ENCODE measurements around the gene DAAM1.

The DAAM1 gene

DNA sequence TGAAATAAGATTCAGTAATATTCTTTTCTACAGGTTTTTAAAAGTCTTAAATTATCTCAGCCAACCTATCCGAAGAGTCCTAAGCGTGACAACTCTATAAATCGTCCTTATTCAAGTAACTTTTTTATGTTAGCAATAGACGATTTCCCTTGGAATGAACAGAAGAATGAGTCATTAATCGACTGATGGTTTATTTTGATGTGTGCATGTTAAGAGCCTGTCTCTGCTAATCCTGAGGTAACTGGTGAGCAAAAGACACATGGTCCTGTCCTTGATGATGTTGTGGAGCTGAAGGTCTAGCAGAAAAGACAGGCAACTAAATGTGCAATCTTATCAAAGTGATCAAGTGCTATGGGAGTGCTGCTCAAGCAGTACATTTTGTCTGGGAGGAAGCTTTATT, 80.4 kb downstream of the DAAM1 start:
- H3K36me3 ChIP-seq (replicated peaks; ENCODE audit: low read depth, low read length) = peaks cover 24% of the 10 kb centered on the region
- H3K4me3 ChIP-seq (ENCODE audit: low read length) = no peak overlapping the region
- no peak overlapping the region for H3K27ac ChIP-seq (ENCODE audit: low read length)
- H3K79me2 ChIP-seq (ENCODE audit: low read length) = no peaks in the 10 kb centered on the region
- TF ChIP-seq, protein P1, sequence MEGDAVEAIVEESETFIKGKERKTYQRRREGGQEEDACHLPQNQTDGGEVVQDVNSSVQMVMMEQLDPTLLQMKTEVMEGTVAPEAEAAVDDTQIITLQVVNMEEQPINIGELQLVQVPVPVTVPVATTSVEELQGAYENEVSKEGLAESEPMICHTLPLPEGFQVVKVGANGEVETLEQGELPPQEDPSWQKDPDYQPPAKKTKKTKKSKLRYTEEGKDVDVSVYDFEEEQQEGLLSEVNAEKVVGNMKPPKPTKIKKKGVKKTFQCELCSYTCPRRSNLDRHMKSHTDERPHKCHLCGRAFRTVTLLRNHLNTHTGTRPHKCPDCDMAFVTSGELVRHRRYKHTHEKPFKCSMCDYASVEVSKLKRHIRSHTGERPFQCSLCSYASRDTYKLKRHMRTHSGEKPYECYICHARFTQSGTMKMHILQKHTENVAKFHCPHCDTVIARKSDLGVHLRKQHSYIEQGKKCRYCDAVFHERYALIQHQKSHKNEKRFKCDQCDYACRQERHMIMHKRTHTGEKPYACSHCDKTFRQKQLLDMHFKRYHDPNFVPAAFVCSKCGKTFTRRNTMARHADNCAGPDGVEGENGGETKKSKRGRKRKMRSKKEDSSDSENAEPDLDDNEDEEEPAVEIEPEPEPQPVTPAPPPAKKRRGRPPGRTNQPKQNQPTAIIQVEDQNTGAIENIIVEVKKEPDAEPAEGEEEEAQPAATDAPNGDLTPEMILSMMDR (IDR thresholded peaks at IDR 0.05; ENCODE audit: low read depth, low read length) = no peak
- TF ChIP-seq EZH2phosphoT487 (IDR thresholded peaks at IDR 0.05; ENCODE audit: low read depth) = no peak
- H3K4me1 ChIP-seq (ENCODE audit: low read length) = peaks cover 28% of the 10 kb centered on the region
- no peak overlapping the region for H3K9ac ChIP-seq (ENCODE audit: low read length)
- H3K27me3 ChIP-seq (ENCODE audit: low read depth, low read length) = no peaks in the 10 kb centered on the region
- no peaks in the 10 kb centered on the region for H4K20me1 ChIP-seq (ENCODE audit: insufficient read depth, low read length)
- H3K9me3 ChIP-seq (ENCODE audit: insufficient read depth, low read length) = no peaks in the 10 kb centered on the region
- no peak overlapping the region for H2AFZ ChIP-seq (ENCODE audit: low read depth, low read length)
- H3K4me2 ChIP-seq (ENCODE audit: low read length) = no peak overlapping the region

DNA sequence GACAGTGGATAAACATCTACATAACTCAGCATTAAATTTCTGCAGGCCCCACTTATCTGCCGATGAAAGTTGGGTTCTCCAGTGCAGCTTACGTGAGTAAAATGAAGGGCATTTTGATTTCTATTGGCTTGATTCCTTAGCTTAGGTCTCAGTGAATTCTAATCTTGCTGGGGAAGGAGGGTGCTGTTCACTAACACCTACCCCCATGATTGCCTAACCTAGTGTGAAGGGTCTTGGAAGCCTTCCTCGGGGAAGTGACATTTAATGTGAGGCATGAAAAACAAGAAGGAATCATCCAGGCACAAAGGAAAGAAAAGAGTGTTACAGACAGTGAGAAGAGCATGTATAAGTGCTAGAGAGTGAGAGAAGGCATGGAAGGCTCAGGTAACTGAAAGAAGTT, 81.0 kb downstream of the DAAM1 start:
- Histone ChIP-seq H3K4me3 (ENCODE audit: low read length) (no peak overlapping the region), H3K4me2 (ENCODE audit: low read length) (no peak overlapping the region), H3K9me3 (ENCODE audit: insufficient read depth, low read length) (no peaks in the 10 kb centered on the region), H2AFZ (ENCODE audit: low read depth, low read length) (no peak overlapping the region), H3K27me3 (ENCODE audit: low read depth, low read length) (no peaks in the 10 kb centered on the region), H3K9ac (ENCODE audit: low read length) (no peak overlapping the region), H3K4me1 (ENCODE audit: low read length) (peaks cover 33% of the 10 kb centered on the region), H3K36me3 (replicated peaks; ENCODE audit: low read depth, low read length) (peaks cover 24% of the 10 kb centered on the region), H4K20me1 (ENCODE audit: insufficient read depth, low read length) (no peaks in the 10 kb centered on the region), H3K27ac (ENCODE audit: low read length) (no peak overlapping the region), H3K79me2 (ENCODE audit: low read length) (no peaks in the 10 kb centered on the region)
- TF ChIP-seq, protein P1 (IDR thresholded peaks at IDR 0.05; ENCODE audit: low read depth, low read length) = no peak
- TF ChIP-seq EZH2phosphoT487 (IDR thresholded peaks at IDR 0.05; ENCODE audit: low read depth) = no peak

- H3K9ac ChIP-seq (ENCODE audit: low read length) = no peak overlapping the region
- H3K9me3 ChIP-seq (ENCODE audit: insufficient read depth, low read length) = no peaks in the 10 kb centered on the region
- TF ChIP-seq, protein P1 (IDR thresholded peaks at IDR 0.05; ENCODE audit: low read depth, low read length) = no peak
- no peak for TF ChIP-seq EZH2phosphoT487 (IDR thresholded peaks at IDR 0.05; ENCODE audit: low read depth)
- no peaks in the 10 kb centered on the region for H4K20me1 ChIP-seq (ENCODE audit: insufficient read depth, low read length)
- peaks cover 10% of the 10 kb centered on the region for H3K36me3 ChIP-seq (replicated peaks; ENCODE audit: low read depth, low read length)
- no peak overlapping the region for H3K4me2 ChIP-seq (ENCODE audit: low read length)
- no peak overlapping the region for H3K27ac ChIP-seq (ENCODE audit: low read length)
- no peaks in the 10 kb centered on the region for H3K27me3 ChIP-seq (ENCODE audit: low read depth, low read length)
- no peak overlapping the region for H3K4me3 ChIP-seq (ENCODE audit: low read length)
- no peaks in the 10 kb centered on the region for H3K79me2 ChIP-seq (ENCODE audit: low read length)
- H2AFZ ChIP-seq (ENCODE audit: low read depth, low read length) = no peak overlapping the region
- peaks cover 48% of the 10 kb centered on the region for H3K4me1 ChIP-seq (ENCODE audit: low read length)
Measured at GRCh38 chr14:59271256-59271655, 82.8 kb downstream of the DAAM1 start.

- H3K36me3 ChIP-seq (replicated peaks; ENCODE audit: low read depth, low read length) = peaks cover 10% of the 10 kb centered on the region
- peaks cover 53% of the 10 kb centered on the region for H3K4me1 ChIP-seq (ENCODE audit: low read length)
- no peak overlapping the region for H3K27ac ChIP-seq (ENCODE audit: low read length)
- H3K79me2 ChIP-seq (ENCODE audit: low read length) = no peaks in the 10 kb centered on the region
- TF ChIP-seq EZH2phosphoT487 (IDR thresholded peaks at IDR 0.05; ENCODE audit: low read depth) = no peak
- TF ChIP-seq, protein P1 (IDR thresholded peaks at IDR 0.05; ENCODE audit: low read depth, low read length) = no peak
- H3K4me2 ChIP-seq (ENCODE audit: low read length) = no peak overlapping the region
- H3K9me3 ChIP-seq (ENCODE audit: insufficient read depth, low read length) = no peaks in the 10 kb centered on the region
- H3K4me3 ChIP-seq (ENCODE audit: low read length) = no peak overlapping the region
- H3K9ac ChIP-seq (ENCODE audit: low read length) = no peak overlapping the region
- no peaks in the 10 kb centered on the region for H3K27me3 ChIP-seq (ENCODE audit: low read depth, low read length)
- no peak overlapping the region for H2AFZ ChIP-seq (ENCODE audit: low read depth, low read length)
- H4K20me1 ChIP-seq (ENCODE audit: insufficient read depth, low read length) = no peaks in the 10 kb centered on the region
Measured at GRCh38 chr14:59271734-59272133, 83.3 kb downstream of the DAAM1 start.
